IPS DF 4.7 (cell line): ENCODE results near the gene RCAN3.
"Not testable (repeated sequence)": the region's sequence is repeated elsewhere in the genome, so short reads cannot be mapped to it uniquely, and the experiment has no call there.

Source experiments
- DNase-seq: peaks from one replicate; pipeline ENCODE4 v3.0.0-alpha.2; 2013; ENCODE audit warnings: low spot score; ENCODE audit errors: extremely low read depth

Gene RCAN3

DNA sequence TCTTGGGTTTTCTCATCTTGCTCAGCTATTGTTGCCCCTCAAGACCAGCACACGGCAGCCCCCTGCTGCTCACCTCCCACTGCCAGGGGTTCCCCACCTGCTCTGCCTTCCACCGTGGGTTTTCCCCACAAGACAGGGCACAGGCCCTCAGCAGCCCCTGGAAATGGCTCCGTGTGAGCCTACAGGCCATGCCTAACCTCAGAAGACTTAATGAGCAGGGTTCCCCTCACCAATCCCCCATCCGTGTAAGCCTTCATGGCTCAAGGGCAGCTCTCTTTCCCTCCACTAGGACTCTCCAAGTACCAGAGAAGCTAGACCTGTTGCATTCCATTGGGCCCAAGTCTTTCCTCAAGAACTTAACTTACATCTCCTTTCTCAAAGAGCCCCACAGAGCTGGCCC lies 18.4 kb upstream of the RCAN3 start:
- no peak for DNase-seq

DNA sequence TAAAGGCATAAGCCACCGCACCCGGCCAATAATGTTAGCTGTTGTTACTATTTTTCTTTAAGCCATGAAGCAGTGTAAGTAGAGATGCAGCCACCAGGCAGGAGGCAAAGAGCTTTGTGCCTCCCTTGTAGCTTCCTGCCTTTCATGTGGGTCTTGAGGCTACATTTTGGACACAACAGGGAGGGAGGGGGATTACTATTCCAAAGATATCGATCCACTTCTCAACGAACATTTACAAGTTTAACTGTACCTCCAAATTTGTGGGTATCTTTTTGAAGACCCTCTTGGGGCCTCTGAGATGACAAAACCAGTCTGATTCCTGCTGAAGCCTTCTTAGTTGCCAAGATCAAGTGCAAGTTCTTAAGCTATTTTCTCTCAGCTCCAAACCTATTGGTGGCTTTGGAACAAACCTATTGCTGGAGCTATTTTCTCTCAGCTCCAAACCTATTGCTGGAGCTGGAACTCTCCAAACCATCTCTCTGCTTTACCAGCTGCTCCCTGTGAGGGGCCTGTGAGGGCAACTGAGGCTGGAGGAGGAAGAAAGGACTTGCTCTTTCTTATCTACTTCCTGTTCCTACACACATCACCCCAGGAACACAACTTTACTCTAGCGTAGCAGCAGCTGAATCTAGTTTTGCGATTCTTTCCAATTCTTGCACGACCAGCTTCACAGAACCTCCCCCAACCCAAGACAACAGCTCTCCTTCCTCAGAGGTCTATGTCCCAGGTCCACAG lies 16.1 kb upstream of the RCAN3 start:
- DNase-seq: no peak

DNA sequence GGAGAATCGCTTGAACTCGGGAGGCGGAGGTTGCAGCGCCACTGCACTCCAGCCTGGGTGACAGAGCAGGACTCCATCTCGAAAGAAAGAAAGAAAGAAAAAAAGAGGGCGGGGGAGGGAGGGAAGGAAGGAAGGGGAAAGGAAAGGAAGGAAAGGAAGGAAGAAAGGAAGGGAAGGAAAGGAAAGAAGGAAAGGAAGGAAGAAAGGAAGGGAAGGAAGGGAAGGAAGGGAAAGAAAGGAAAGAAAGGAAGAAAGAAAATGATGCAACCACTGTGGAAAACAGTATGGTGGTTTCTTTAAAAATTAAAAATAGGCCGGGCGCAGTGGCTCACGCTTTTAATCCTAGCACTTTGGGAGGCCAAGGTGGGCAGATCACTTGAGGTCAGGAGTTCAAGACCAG lies 15.2 kb upstream of the RCAN3 start:
- DNase-seq: no peak

DNA sequence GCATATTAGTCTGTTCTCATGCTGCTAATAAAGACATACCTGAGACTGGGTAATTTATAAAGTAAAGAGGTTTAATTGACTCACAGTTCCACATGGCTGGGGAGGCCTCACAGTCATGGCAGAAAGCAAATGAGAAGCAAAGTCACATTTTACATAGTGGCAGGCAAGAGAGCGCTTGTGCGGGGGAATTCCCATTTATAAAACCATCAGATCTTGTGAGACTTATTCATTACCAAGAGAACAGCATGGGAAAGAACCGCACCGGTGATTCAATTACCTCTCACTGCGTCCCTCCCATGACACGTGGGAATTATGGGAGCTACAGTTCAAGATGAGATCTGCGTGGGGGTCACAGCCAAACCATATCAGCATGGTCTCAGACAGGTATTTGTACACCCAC lies 14.5 kb upstream of the RCAN3 start:
- not testable (repeated sequence) for DNase-seq

DNA sequence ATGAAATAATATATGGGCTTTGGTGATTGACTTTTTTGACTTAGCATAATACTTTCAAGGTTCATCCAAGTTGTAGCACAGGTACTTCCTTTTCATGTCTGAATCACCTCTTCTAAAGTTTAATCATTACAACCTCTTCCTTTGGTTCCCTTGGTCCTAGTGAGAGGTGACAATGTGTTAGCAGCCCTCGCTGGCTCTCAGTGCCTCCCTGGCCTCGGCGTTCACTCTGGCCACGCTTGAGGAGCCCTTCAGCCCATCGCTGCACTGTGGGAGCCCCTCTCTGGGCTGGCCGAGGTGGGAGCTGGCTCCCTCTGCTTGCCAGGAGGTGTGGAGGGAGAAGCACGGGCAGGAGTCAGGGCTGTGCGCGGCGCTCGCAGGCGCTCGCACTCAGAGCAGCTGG lies 13.0 kb upstream of the RCAN3 start:
- no peak for DNase-seq

DNA sequence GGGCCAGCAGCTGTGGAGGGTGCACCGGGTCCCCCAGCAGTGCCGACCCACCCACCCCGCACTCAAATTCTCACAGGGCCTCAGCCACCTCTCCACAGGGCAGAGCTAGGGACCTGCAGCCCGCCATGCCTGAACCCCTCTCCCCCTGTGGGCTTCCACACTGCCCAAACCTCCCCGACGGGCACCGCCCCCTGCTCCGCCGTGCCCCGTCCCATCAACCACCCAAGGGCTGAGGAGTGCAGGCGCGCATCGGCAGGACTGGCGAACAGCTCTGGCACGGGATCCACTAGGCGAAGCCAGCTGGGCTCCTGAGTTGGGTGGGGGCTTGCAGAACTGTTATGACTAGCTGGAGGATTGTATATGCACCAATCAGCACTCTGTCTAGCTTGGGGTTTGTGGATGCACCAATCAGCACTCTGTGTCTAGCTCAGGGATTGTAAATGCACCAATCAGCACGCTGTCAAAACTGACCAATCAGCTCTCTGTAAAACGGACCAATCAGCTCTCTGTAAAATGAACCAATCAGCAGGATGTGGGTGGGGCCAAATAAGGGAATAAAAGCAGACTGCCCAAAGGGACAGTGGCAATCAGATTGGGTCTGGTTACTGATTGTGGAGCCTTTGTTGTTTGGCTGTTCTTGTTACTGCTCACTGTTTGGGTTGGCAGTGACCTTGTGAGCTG lies 12.4 kb upstream of the RCAN3 start:
- no peak for DNase-seq

DNA sequence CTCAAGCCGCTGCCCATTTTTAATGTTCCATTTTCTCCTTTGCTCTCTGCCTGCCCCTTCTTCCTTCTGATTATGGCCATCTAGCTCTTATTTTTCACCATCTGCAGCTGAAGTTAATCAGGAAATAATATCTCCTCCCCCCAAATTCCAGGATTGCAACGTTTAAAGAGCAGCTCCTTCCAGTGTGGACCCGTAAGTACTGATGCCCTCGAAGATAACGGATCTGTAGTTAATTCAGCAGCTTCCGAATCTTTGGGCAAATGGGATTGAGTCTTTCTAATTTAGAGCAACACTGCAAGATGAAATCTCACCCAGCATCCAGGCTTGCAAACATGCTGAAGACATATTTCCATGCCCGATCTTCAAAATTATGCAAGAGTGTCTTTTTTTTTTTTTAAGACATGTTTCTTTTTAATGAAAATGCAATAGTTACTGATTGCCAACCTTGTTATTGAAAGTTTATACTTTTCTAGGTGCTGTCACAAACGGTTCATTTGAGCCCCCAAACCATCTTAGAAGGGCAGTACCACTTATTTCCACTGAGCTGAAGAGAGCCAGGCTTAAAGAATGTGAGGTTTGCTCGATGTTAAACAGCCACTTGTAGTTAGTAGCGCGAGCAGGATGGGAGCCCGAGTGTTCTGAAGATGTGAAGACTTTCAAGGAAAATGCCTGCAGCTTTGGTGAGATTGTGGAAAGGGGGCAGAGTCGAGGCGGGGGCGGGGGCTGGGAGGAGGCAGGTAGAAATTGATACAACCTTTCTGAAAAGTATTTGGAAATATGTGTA lies 10.9 kb upstream of the RCAN3 start:
- no peak for DNase-seq

DNA sequence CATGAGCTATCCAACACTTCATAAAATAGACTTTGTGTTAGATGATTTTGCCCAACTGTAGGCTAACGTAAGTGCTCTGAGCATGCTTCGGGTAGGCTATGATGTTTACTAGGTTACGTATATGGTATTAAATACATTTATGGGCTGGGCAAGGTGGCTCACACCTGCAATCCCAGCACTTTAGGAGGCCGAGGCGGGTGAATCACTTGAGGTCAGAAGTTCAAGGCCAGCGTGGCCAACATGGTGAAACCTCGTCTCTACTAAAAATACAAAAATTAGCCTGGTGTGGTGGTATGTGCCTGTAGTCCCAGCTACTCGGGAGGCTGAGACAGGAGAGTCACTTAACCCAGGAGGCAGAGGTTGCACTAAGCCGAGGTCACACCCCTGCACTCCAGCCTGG lies 9.7 kb upstream of the RCAN3 start:
- DNase-seq: not testable (repeated sequence)

DNA sequence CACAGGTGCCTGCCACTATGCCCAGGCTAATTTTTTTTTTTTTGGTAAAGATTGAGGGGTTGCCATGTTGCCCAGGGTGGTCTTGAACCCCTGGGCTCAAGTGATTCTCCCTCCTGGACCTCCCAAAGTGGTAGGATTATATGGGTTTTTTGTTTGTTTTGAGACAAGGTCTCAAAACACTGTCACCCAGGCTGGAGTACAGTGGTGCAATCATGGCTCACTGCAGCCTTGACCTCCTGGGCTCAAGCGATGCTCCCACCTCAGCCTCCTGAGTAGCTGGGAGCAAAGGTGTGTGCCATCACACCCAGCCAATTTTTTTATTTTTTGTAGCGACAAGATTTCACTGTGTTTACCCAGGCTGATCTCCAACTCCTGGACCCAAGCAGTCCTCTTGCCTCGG lies 8.9 kb upstream of the RCAN3 start:
- DNase-seq: no peak

DNA sequence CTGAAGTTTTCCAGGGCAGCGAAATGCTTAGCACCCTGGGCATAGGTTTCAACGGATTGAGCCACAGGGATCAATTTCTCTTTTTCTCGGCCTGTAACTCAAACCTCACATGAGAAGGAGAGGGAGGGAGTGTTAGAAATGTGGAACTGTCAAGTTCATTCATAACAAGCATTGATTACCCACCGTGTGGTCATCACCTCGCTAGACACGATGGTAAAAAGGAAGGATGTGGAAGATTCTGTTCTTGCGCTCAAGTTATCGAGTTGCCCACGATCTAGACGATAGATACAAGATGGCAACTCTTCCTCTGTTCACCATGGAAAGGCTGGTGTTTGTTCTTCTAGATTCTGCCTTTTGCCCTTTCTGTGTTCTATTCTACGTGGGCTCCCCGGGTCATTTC lies 4.0 kb upstream of the RCAN3 start:
- DNase-seq: no peak

DNA sequence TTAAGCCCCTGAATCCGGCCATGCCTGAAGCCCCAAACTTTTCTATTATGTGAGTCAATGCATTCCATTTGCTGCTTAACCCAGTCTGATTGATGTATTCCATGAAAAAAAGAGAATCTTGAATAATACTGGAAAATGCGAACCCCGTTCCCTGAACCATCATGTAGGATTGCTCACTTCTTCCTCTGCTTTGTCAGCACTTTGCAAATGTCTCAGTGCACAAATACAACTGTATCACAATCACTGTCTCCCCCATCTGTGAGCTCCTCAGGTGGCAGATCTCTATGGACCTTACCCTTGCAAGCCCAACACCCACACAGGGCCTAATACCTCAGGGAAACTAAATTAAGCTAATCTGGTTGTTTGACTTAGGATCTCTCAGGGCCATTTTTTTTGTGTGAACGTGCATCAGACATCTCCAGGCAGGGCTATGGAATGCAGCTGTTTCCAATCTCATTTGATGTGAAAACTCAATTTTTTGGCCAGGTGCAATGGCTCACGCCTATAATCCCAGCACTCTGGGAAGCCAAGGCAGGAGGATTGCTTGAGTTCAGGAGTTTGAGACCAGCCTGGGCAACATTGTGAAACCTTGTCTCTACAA lies 2.1 kb upstream of the RCAN3 start:
- no peak for DNase-seq

DNA sequence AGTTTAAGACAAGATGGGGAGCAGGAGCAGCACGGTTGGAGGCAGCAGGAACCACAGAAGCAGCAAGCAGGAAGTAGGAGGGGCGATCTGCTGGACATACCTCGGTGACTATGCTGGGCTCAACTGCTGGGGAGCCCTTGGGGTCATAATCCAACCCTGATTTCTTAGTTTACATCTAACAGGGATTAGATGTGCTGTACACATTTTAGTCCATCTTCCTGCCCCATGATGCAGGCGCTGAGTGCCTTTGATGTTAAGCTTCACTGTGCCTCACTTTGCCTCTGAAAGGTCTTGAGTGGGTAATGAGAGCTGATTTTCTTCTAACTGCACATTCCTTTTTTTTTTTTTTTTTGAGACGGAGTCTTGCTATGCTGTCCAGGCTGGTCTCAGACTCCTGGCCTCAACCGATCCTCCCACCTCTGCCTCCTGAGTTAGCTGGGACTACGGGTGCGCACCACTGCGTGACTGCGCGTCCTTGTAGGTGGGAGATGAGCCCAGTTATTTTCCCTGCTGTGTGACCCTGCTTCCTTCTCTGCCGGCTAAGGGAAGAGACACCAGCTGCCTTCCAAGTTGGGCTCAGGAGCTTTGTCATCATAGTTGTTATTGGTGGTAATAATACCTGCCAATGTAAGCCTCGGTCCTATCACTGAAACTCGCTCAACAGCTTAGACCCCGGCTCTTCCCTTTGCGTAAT lies 1.1 kb upstream of the RCAN3 start:
- DNase-seq: no peak

DNA sequence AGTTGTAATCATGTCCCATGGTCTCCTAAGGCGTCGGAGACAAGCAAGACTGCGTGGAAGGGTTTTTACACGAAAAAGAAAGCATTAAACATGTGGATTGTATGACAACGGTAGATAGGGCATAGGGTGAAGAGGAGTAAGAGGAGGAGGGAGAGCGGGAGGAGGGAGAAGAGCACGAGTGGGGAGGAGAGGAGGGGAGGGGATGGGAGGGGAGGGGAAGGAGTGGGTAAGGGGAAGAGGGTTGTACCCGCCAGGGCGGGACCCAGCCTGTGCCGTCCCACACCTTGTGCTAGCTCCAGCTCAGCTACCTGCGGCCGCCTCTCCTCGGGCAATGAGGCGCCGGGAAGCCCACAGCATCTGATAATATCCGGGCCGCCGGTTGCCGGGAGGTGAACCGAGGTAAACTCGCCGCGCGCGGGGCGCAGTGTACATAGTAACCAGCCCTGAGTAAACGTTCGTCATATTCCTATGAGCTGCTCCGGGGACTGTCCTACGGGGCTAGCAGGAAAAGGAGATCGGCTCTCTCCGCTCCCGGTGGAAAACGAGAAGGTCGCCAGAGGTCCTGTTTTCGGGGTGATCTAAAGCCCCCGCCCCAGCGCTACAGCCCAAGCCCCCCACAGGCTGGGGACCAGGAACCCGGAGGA lies 449 bp upstream of the RCAN3 start:
- no peak for DNase-seq

DNA sequence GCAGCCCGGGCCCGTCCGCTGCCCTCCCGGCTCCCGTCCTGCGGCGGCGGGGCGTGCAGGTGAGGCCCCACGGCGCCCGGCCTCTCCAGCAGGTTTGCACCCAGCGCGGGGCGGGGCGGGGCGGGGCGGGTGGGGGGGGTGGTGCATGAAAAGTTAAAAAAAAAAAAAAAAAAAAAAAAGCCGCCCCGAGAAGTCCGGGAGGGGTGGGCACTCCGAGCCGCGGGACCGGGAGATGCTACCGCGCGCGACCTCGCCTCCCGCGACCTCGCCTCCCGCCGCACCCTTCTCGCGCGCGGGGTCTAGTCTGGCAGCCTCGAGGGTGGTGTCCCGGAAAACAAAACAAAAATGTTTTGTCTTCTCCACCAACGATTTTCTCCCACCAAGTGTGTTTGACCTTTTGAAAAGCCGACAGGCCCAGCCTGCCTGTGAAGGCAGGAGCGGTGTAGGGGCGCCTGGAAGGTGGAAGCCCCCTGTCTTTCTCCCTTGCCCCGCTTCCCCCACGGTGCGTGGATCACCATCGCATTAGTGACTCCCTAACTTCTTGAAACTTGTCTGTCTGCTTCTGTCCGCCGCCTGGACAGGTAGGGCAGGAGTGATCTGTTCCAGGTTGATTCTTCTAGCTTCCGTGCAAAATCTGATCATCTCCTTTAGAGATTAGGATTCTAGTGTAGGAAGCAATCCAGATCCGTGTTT lies 569 bp downstream of the RCAN3 start:
- no peak for DNase-seq

DNA sequence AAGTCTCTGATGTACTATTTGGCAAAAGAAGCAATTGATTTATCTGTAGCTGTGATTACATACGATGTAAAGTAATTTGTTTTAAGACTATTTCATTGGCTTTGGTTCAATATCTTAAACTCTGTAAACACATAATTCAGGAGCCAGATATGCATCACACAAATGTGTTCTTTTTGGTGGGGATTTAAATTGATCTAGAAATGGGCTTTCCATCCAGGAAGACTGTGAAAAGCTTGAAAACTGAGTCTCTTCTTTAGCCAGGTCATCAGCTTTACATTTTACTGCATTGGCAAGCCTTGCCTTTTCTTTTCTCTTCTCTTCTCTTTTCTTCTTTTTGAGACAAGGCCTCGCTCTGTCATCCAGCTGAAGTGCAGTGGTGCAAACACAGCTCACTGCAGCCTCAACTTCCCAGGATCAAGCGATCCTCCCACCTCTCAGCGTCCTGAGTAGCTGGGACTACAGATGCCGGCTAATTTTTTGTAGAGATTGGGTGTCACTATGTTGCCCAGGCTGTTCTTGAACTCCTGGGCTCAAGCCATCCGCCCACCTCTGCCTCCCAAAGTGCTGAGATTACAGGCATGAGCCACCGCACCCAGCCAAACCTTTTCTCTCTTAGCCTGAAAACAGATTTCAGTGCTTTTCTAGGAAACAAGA lies 1.4 kb downstream of the RCAN3 start:
- no peak for DNase-seq

DNA sequence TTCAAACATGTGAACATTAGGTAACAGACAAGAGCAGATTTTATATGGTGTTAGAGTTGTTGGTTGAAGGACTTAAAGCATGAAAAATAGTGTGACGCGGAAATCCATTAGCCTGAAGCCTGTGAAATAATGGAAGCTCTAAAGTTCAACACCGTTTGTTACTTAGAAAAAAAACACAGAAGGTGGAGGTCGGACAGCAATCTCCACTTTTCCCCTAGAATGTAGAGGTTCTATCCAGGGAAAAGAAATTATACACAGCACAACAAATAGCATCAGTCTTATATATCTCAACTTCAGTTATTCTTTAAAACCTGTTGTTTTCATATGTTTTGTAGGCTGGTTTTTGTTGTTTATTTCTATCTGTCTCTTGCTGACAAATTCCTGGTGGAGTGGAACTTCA lies 1.9 kb downstream of the RCAN3 start:
- no peak for DNase-seq

DNA sequence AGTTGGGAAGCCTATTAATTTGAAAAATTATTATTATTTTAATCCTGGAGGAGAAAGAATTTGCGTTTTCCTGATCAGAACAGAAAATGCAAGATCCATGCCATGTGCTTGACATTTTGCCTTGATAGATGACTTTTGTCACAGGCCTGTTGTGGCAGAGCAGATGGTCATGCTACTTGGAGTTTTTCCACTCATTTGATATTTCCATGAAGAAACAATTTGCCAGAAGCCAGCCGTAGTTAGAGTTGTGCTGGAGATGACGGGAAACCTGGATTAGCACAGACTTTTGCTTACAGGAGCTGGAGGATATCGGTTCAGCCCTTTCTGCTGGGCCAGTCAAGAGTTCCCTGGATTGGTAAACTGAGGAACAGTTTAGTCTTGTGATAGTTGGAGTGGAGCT lies 3.2 kb downstream of the RCAN3 start:
- no peak for DNase-seq

DNA sequence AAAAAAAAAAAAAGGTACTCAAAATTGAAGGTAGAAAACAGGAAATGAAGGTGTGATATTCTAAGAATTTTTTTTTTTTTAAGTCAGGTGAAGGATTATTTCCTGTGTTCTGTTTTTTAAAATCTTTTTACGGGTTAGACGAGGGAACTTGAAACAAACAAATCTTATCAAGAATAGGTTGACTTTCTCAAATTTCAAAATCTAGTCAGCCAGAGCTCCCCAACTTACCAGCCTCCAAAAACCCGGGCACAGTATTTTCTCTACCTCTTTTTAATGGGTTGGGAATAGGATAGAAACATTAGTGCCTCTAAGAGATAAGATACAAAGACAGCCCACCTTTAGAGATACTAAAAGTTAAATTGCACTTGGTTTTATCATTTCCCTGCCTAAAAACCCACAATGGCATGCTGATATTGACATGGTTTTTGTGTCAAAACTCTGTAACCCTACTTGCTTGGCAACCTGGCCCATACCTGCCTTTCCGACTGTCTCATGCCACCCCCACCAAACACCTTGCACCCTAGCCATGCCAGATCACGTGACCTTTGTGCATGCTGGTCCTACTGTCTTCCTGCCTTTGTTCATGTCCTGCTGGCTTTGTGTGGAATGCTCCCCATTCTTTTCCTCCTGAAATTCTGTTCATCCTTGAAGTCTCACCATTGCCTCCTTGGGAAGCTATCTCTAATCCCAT lies 4.2 kb downstream of the RCAN3 start:
- no peak for DNase-seq

DNA sequence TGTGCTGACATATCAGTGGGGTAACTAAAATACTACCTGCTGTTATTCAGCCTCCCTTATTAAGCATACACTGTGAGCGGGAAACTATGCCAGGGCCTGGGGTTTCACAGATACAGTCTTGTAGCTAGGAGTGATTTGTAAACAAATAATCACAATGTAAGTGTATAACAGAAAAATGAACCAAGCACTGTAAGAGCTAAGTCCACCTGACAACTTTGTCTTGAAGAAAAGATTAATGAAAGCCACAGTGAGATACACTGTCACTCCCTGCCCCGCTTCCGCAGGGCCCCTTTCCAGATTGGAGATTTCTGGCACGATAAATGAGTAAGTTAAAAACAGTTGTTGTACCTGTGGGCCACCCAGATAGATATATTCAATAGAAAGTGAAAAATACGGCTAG lies 4.8 kb downstream of the RCAN3 start:
- DNase-seq: no peak
